IMR-90 (cell line): Measurements from ENCODE around the gene SELENBP1. TPM values are rescaled to one million over a fixed set of nuclear protein-coding genes. Genes with fewer than 3 reads are reported as not detected.

Experiments
- ATAC-seq: fragments of 200-7000 bp; cut with Tn5 transposase; 2 replicates; pipeline ENCODE4 v1.9.1; 2020; ENCODE audit warnings: low read depth, mild to moderate bottlenecking, moderate library complexity
- BruUV-seq: library from RNA; stranded (reverse); fragments of 400-500 nt; replicated peaks from 2 replicates; lab custom pipeline; 2021; lab: Mats Ljungman, UMichigan
- CTCF ChIA-PET: fragments of 300-600 bp; formaldehyde crosslinking; extraction: SDS; loops from one replicate; lab custom pipeline; 2021; ENCODE audit warnings: antibody characterized with exemption; lab: Yijun Ruan, JAX
- POLR2A ChIA-PET: fragments of 300-600 bp; sonication (Branson Sonifier 250); formaldehyde crosslinking; loops from one replicate; lab custom pipeline; 2022; ENCODE audit warnings: antibody characterized with exemption; ENCODE audit not compliant: unreplicated experiment; lab: Charles Lee
- DNase-seq: peaks from one replicate; pipeline ENCODE4 v3.0.0; 2013
- H2AFZ ChIP-seq: replicated peaks from 2 replicates; pipeline ENCODE3; 2013; ENCODE audit warnings: low read length, mild to moderate bottlenecking; ENCODE audit not compliant: poor library complexity
- H2AK5ac ChIP-seq: 2 replicates; pipeline ENCODE4 v1.6.1; 2013; ENCODE audit warnings: low read depth, low read length, inconsistent platforms
- H2AK9ac ChIP-seq: replicated peaks from 2 replicates; pipeline ENCODE3; 2013; ENCODE audit warnings: mild to moderate bottlenecking, low read depth, low read length, moderate library complexity; ENCODE audit not compliant: poor library complexity
- H2BK120ac ChIP-seq: 2 replicates; pipeline ENCODE4 v1.6.1; 2013; ENCODE audit warnings: low read depth, low read length, inconsistent platforms
- H2BK15ac ChIP-seq: 3 replicates; pipeline ENCODE4 v1.6.1; 2013; ENCODE audit warnings: low read depth, low read length, inconsistent platforms
- H2BK20ac ChIP-seq: 2 replicates; pipeline ENCODE4 v1.6.1; 2013; ENCODE audit warnings: low read depth, mild to moderate bottlenecking, inconsistent platforms, low read length, moderate library complexity
- H2BK5ac ChIP-seq: 2 replicates; pipeline ENCODE4 v1.6.1; 2013; ENCODE audit warnings: mild to moderate bottlenecking, low read depth, low read length, inconsistent platforms; ENCODE audit not compliant: poor library complexity, severe bottlenecking
- H3K14ac ChIP-seq: replicated peaks from 2 replicates; pipeline ENCODE4 v1.6.1; 2013; ENCODE audit warnings: low read depth, low read length, inconsistent platforms
- H3K18ac ChIP-seq: 2 replicates; pipeline ENCODE4 v1.6.1; 2013; ENCODE audit warnings: low read depth, low read length, control low read depth
- H3K23ac ChIP-seq: 2 replicates; pipeline ENCODE4 v1.6.1; 2013; ENCODE audit warnings: low read depth, low read length, inconsistent platforms
- H3K27ac ChIP-seq: 2 replicates; pipeline ENCODE4 v1.5.1; 2013; ENCODE audit warnings: mild to moderate bottlenecking, control low read depth, low read length; ENCODE audit not compliant: insufficient read depth
- H3K27me3 ChIP-seq: 2 replicates; pipeline ENCODE4 v1.6.1; 2013; ENCODE audit warnings: low read length; ENCODE audit not compliant: control insufficient read depth, insufficient read depth
- H3K36me3 ChIP-seq: 2 replicates; pipeline ENCODE4 v1.6.1; 2013; ENCODE audit warnings: low read length, mixed read lengths; ENCODE audit not compliant: control insufficient read depth, insufficient read depth
- H3K4ac ChIP-seq: 2 replicates; pipeline ENCODE4 v1.6.1; 2013; ENCODE audit warnings: low read depth, low read length, inconsistent platforms
- H3K4me1 ChIP-seq: 2 replicates; pipeline ENCODE4 v1.6.1; 2013; ENCODE audit warnings: low read length, mixed read lengths; ENCODE audit not compliant: control insufficient read depth, insufficient read depth
- H3K4me2 ChIP-seq: 2 replicates; pipeline ENCODE4 v1.6.1; 2013; ENCODE audit warnings: low read depth, mild to moderate bottlenecking, control low read depth, low read length, moderate library complexity
- H3K4me3 ChIP-seq: 2 replicates; pipeline ENCODE4 v1.5.1; 2013; ENCODE audit warnings: low read depth, mild to moderate bottlenecking, control low read depth, low read length, moderate library complexity; ENCODE audit not compliant: insufficient read depth
- H3K56ac ChIP-seq: 2 replicates; pipeline ENCODE4 v1.6.1; 2013; ENCODE audit warnings: low read length, inconsistent platforms; ENCODE audit not compliant: insufficient read depth; ENCODE audit errors: extremely low read depth
- H3K79me1 ChIP-seq, 2 experiments: 2 replicates each; pipeline ENCODE4 v1.6.1; 2013; ENCODE audit warnings: low read length in 2 of 2, inconsistent platforms in 1 of 2, low read depth in 1 of 2
- H3K9ac ChIP-seq: 2 replicates; pipeline ENCODE4 v1.6.1; 2013; ENCODE audit warnings: low read depth, low read length, control low read depth
- H3K9me1 ChIP-seq: 2 replicates; pipeline ENCODE4 v1.6.1; 2013; ENCODE audit warnings: low read length, inconsistent platforms; ENCODE audit not compliant: insufficient read depth
- H3K9me3 ChIP-seq: 2 replicates; pipeline ENCODE4 v1.6.1; 2013; ENCODE audit warnings: low read length; ENCODE audit not compliant: control insufficient read depth, insufficient read depth
- H4K20me1 ChIP-seq: 2 replicates; pipeline ENCODE4 v1.6.1; 2013; ENCODE audit warnings: low read length, inconsistent platforms; ENCODE audit not compliant: insufficient read depth
- H4K5ac ChIP-seq: 2 replicates; pipeline ENCODE4 v1.6.1; 2013; ENCODE audit warnings: mild to moderate bottlenecking, low read depth, low read length, control low read depth
- H4K8ac ChIP-seq, 2 experiments: 2 replicates each; pipeline ENCODE4 v1.6.1; 2013; ENCODE audit warnings: low read depth in 2 of 2, low read length in 2 of 2, control low read depth in 1 of 2, inconsistent platforms in 1 of 2
- H4K91ac ChIP-seq: 2 replicates; pipeline ENCODE4 v1.6.1; 2013; ENCODE audit warnings: low read depth, low read length, inconsistent platforms; ENCODE audit not compliant: insufficient read depth
- CEBPB ChIP-seq: IDR thresholded peaks from 2 replicates; pipeline ENCODE4 v1.6.1; 2012; ENCODE audit warnings: low read depth, low read length, improper control_type of control experiment
- CHD1 ChIP-seq: IDR thresholded peaks from 2 replicates; pipeline ENCODE4 v1.6.1; 2012; ENCODE audit warnings: low read depth, low read length, improper control_type of control experiment
- ELK1 ChIP-seq: fragments of 150-350 bp; IDR thresholded peaks from 2 replicates; pipeline ENCODE4 v1.6.1; 2016; ENCODE audit warnings: low read depth, mild to moderate bottlenecking, low read length, moderate library complexity, borderline replicate concordance
- FOS ChIP-seq: fragments of 150-350 bp; IDR thresholded peaks from 2 replicates; pipeline ENCODE4 v1.6.1; 2016; ENCODE audit warnings: low read depth, low read length
- MAFK ChIP-seq: IDR thresholded peaks from 2 replicates; pipeline ENCODE4 v1.6.1; 2012; ENCODE audit warnings: low read depth, low read length, improper control_type of control experiment
- MAZ ChIP-seq: IDR thresholded peaks from 2 replicates; pipeline ENCODE4 v1.6.1; 2012; ENCODE audit warnings: low read depth, mild to moderate bottlenecking, low read length, improper control_type of control experiment, moderate library complexity, borderline replicate concordance
- MXI1 ChIP-seq: IDR thresholded peaks from 2 replicates; pipeline ENCODE4 v1.6.1; 2012; ENCODE audit warnings: low read depth, mild to moderate bottlenecking, low read length, moderate library complexity, borderline replicate concordance
- NFE2L2 ChIP-seq: fragments of 150-350 bp; IDR thresholded peaks from 2 replicates; pipeline ENCODE4 v1.6.1; 2016; ENCODE audit warnings: low read depth, mild to moderate bottlenecking, low read length
- RAD21 ChIP-seq: IDR thresholded peaks from 2 replicates; pipeline ENCODE4 v1.6.1; 2012; ENCODE audit warnings: low read length, improper control_type of control experiment
- RCOR1 ChIP-seq: IDR thresholded peaks from 2 replicates; pipeline ENCODE4 v1.6.1; 2012; ENCODE audit warnings: mild to moderate bottlenecking, low read length, improper control_type of control experiment; ENCODE audit not compliant: insufficient replicate concordance
- SMC3 ChIP-seq: fragments of 150-350 bp; IDR thresholded peaks from 2 replicates; pipeline ENCODE4 v1.6.1; 2016; ENCODE audit warnings: low read depth, mild to moderate bottlenecking, antibody characterized with exemption, low read length, moderate library complexity
- WGBS, 2 experiments: methylation state at CpG; one replicate each; pipeline versions ENCODE4 v1.1.5 to v1.1.7; 2013; ENCODE audit warnings: missing lambda C conversion rate in 2 of 2; ENCODE audit not compliant: insufficient read length in 1 of 2; ENCODE audit errors: extremely low coverage in 2 of 2; 5-methylcytosine and 5-hydroxymethylcytosine counted together
- dilution Hi-C: fragments of 300-500 bp; cut with HindIII; formaldehyde crosslinking; loops from one replicate; pipeline ENCODE4 v1.14.3; 2018; ENCODE audit warnings: low sequenced_read_pairs; ENCODE audit not compliant: unreplicated experiment
- in situ Hi-C: fragments of 300-500 bp; cut with MboI; formaldehyde crosslinking; loops from 3 replicates; pipeline ENCODE4 v1.14.3; 2019; ENCODE audit warnings: low sequenced_read_pairs, inconsistent platforms, mixed read lengths
- intact Hi-C: fragments of 100-400 bp; cut with micrococcal nuclease; formaldehyde crosslinking; loops from 2 replicates; pipeline ENCODE4 v1.10.0; 2022
- polyA plus RNA-seq, 3 experiments: library from polyadenylated mRNA; depleted of rRNA; stranded (reverse); fragments of >200 nt; gene quantifications; 2 replicates each; pipeline ENCODE4 v1.2.3, GENCODE V29; 2012; ENCODE audit warnings: low replicate concordance in 1 of 3
- total RNA-seq: library from RNA; depleted of rRNA; stranded (reverse); fragments of >200 nt; gene quantifications from 2 replicates; pipeline ENCODE4 v1.2.3, GENCODE V29; 2012
- TF ChIP-seq, protein P1 (sequence below): fragments of 150-350 bp; IDR thresholded peaks from 2 replicates; pipeline ENCODE4 v1.6.1; 2017; ENCODE audit warnings: mild to moderate bottlenecking, antibody characterized with exemption, low read length, low read depth
- TF ChIP-seq, protein P2 (sequence below): conservative IDR thresholded peaks from 2 replicates; pipeline ENCODE4 v1.5.1; 2012; ENCODE audit warnings: mild to moderate bottlenecking, low read depth, low read length, improper control_type of control experiment

The SELENBP1 gene
- total and polyA plus RNA-seq, 2 of the 4 experiments (the other 2 are of a cell fraction) = 21.3 to 56.9 TPM

DNA sequence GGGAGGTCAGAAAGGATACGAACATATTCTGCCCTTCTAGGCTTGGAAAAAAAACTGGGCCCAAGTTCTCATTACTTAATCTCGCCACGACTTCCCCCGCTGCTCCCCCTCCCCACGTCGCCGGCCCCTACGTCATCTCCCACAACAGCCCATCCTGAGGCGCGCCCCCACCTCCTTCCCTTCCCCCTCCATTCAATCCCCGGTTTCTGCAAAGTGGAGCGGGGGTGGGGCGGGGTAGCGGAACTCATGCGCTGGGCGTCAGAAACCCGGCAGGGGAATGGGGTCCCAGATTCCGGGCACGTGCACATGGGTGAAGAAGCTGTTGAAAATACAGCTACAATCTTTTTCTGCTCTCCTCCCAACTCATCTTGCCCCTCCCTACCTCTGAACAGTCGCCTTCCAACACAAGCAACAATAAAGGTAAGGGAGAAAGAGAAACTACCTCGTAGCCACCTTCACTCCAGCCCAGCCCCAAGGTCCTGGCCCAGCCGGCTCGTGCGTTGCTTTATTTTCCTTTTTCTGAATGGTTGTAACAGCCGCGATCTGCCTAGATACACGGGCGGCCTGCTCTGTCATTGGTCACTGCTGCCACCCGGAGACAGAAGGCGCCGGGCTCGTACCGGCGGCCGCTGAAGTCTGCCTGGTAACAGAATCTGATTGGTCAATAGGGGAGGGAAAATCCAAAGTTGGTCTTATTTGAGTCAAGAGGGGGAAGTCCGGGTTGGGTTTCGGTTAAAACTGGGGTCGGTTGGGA lies 25.6 kb downstream of the SELENBP1 start, which contains the start of gene RFX5:
Gene RFX5 (minus strand): TSS at position 484 of the 754 bp plus-strand sequence. CDS start 932 bp downstream, outside the sequence.
- H2AFZ ChIP-seq = peak within 1 kb of the TSS; percentile 94
- H3K27me3 ChIP-seq = no peaks in the 10 kb centered on the region
- peak within 1 kb of the TSS; percentile 92 for H2AK9ac ChIP-seq
- peaks cover 12 to 22% of the 10 kb centered on the region in 2 experiments for H3K79me1 ChIP-seq
- peak within 1 kb of the TSS; percentile 57; the same call in 1 of the 2 replicates for H2AK5ac ChIP-seq
- peak within 1 kb of the TSS; percentile 61; the same call in 1 of the 2 replicates for H3K23ac ChIP-seq
- ChIA-PET CTCF (no interaction called here), POLR2A (no interaction called here)
- H3K14ac ChIP-seq = peak within 1 kb of the TSS; percentile 86
- dilution Hi-C loops = no loop called here
- peak within 1 kb of the TSS; percentile 62 for H3K9ac ChIP-seq
- H3K4me3 ChIP-seq = peak within 1 kb of the TSS; percentile 67
- H4K91ac ChIP-seq = peak within 1 kb of the TSS; percentile 88
- peak within 1 kb of the TSS; percentile 23 for H4K5ac ChIP-seq
- peak within 1 kb of the TSS; percentile 94 for H3K56ac ChIP-seq
- peak within 1 kb of the TSS; percentile 76 for H2BK5ac ChIP-seq
- ATAC-seq (peak; percentile 98), DNase-seq (peak; percentile 98)
- peak within 1 kb of the TSS; percentile 75 for H2BK120ac ChIP-seq
- H3K18ac ChIP-seq = peak within 1 kb of the TSS; percentile 59
- peak within 1 kb of the TSS; percentile 77 for H3K4ac ChIP-seq
- in situ Hi-C loops = no loop called here
- WGBS, 2 experiments = 0% methylated on average over 11 of the region's 38 CpGs; no CpG with 5 or more reads in 1 of the 2 experiments
- H3K4me2 ChIP-seq = peak within 1 kb of the TSS; percentile 77
- H4K8ac ChIP-seq = peak within 1 kb of the TSS; percentile 81 to 96
- no peaks in the 10 kb centered on the region for H3K9me3 ChIP-seq
- no TSS peak for BruUV-seq
- peak within 1 kb of the TSS; percentile 80; the same call in 1 of the 3 replicates for H2BK15ac ChIP-seq
- peaks cover 23% of the 10 kb centered on the region for H3K36me3 ChIP-seq
- peaks cover 7% of the 10 kb centered on the region for H3K4me1 ChIP-seq
- intact Hi-C loops = loop anchor here (1.0 kb wide), 1 partner anchor 52 kb away; the partner anchor contains the start of gene PSMB4
- H3K9me1 ChIP-seq = peaks cover 10% of the 10 kb centered on the region
- H4K20me1 ChIP-seq = no peaks in the 10 kb centered on the region
- H3K27ac ChIP-seq = peak within 1 kb of the TSS; percentile 66
- H2BK20ac ChIP-seq = peak within 1 kb of the TSS; percentile 49
- TF ChIP-seq NFE2L2 (no peak), CEBPB (0 out of 2 replicates have a peak, but pooled peaks have one; percentile 9), MXI1 (peak; percentile 63; the same call in 1 of the 2 replicates), RCOR1 (no peak), FOS (no peak), ELK1 (no peak), CHD1 (peak; percentile 68; the same call in 1 of the 2 replicates), MAFK (no peak), MAZ (peak; percentile 90), RAD21 (no peak), SMC3 (no peak)
- TF ChIP-seq, protein P1, sequence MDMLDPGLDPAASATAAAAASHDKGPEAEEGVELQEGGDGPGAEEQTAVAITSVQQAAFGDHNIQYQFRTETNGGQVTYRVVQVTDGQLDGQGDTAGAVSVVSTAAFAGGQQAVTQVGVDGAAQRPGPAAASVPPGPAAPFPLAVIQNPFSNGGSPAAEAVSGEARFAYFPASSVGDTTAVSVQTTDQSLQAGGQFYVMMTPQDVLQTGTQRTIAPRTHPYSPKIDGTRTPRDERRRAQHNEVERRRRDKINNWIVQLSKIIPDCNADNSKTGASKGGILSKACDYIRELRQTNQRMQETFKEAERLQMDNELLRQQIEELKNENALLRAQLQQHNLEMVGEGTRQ = 0 out of 2 replicates have a peak, but pooled peaks have one; percentile 1
- TF ChIP-seq, protein P2, sequence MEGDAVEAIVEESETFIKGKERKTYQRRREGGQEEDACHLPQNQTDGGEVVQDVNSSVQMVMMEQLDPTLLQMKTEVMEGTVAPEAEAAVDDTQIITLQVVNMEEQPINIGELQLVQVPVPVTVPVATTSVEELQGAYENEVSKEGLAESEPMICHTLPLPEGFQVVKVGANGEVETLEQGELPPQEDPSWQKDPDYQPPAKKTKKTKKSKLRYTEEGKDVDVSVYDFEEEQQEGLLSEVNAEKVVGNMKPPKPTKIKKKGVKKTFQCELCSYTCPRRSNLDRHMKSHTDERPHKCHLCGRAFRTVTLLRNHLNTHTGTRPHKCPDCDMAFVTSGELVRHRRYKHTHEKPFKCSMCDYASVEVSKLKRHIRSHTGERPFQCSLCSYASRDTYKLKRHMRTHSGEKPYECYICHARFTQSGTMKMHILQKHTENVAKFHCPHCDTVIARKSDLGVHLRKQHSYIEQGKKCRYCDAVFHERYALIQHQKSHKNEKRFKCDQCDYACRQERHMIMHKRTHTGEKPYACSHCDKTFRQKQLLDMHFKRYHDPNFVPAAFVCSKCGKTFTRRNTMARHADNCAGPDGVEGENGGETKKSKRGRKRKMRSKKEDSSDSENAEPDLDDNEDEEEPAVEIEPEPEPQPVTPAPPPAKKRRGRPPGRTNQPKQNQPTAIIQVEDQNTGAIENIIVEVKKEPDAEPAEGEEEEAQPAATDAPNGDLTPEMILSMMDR = no peak
